KMS-11 (cell line): Measurements from ENCODE around the gene CDC23.

ENCODE experiments used
- H2AFZ ChIP-seq: fragments of 200-600 bp; sonication (generic); 2 replicates; pipeline ENCODE4 v1.6.1; 2016; ENCODE audit warnings: antibody characterized with exemption, mixed run types, low read depth
- H3K27ac ChIP-seq: fragments of 200-600 bp; sonication (generic); 2 replicates; pipeline ENCODE4 v1.6.1; 2016; ENCODE audit warnings: mild to moderate bottlenecking, mixed run types
- H3K27me3 ChIP-seq: fragments of 200-600 bp; sonication (generic); 2 replicates; pipeline ENCODE4 v1.6.1; 2017; ENCODE audit warnings: mild to moderate bottlenecking, low read depth, mixed run types, moderate library complexity; ENCODE audit not compliant: insufficient read depth
- H3K36me3 ChIP-seq: fragments of 200-600 bp; sonication (generic); 2 replicates; pipeline ENCODE4 v1.6.1; 2017; ENCODE audit warnings: mild to moderate bottlenecking, mixed run types; ENCODE audit not compliant: insufficient read depth
- H3K4me1 ChIP-seq: fragments of 200-600 bp; sonication (generic); 2 replicates; pipeline ENCODE4 v1.6.1; 2016; ENCODE audit warnings: mild to moderate bottlenecking, low read depth, mixed run types; ENCODE audit not compliant: poor library complexity, severe bottlenecking
- H3K4me2 ChIP-seq: fragments of 200-600 bp; sonication (generic); 2 replicates; pipeline ENCODE4 v1.7.0; 2016; ENCODE audit warnings: mild to moderate bottlenecking, mixed run types
- H3K4me3 ChIP-seq: fragments of 200-600 bp; sonication (generic); IDR thresholded peaks from 2 replicates; pipeline ENCODE4 v1.6.1; 2017; ENCODE audit warnings: low read depth, low read length, mixed read lengths; ENCODE audit not compliant: insufficient read depth
- H3K79me2 ChIP-seq: fragments of 200-600 bp; sonication (generic); 2 replicates; pipeline ENCODE4 v1.6.1; 2016; ENCODE audit warnings: low read depth, mixed run types; ENCODE audit not compliant: insufficient read depth
- H3K9ac ChIP-seq: fragments of 200-600 bp; sonication (generic); 2 replicates; pipeline ENCODE4 v1.6.1; 2016; ENCODE audit warnings: mild to moderate bottlenecking, mixed run types
- H4K20me1 ChIP-seq: fragments of 200-600 bp; sonication (generic); 2 replicates; pipeline ENCODE4 v1.6.1; 2016; ENCODE audit warnings: mild to moderate bottlenecking, mixed run types; ENCODE audit not compliant: insufficient read depth
- CTCF ChIP-seq: fragments of 200-600 bp; sonication (generic); conservative IDR thresholded peaks from 2 replicates; pipeline ENCODE4 v1.6.1; 2017; ENCODE audit warnings: low read depth, mild to moderate bottlenecking, antibody characterized with exemption, low read length, moderate library complexity, mixed read lengths

CDC23 gene

GRCh38 chr5:138170299-138170698 lies 42.8 kb downstream of the CDC23 start:
- TF ChIP-seq CTCF = no peak
- H3K27me3 ChIP-seq = no peaks in the 10 kb centered on the region
- no peak overlapping the region for H3K4me2 ChIP-seq

GRCh38 chr5:138169124-138169523 lies 44.0 kb downstream of the CDC23 start:
- Histone ChIP-seq H3K27ac (no peak overlapping the region), H3K79me2 (peaks cover 6% of the 10 kb centered on the region; the same call in 1 of the 2 replicates), H3K4me3 (no peak overlapping the region), H3K9ac (no peak overlapping the region), H3K36me3 (no peaks in the 10 kb centered on the region; the same call in 1 of the 2 replicates), H3K27me3 (no peaks in the 10 kb centered on the region), H3K4me2 (no peak overlapping the region), H2AFZ (no peak overlapping the region), H3K4me1 (peaks cover 7% of the 10 kb centered on the region), H4K20me1 (no peaks in the 10 kb centered on the region)
- no peak for TF ChIP-seq CTCF

More at GRCh38 chr5:138170299-138170698, 42.8 kb downstream of the CDC23 start:
- Histone ChIP-seq H4K20me1 (no peaks in the 10 kb centered on the region), H3K4me1 (peaks cover 7% of the 10 kb centered on the region), H3K79me2 (peaks cover 18% of the 10 kb centered on the region; the same call in 1 of the 2 replicates), H3K4me3 (no peak overlapping the region), H3K36me3 (no peaks in the 10 kb centered on the region; the same call in 1 of the 2 replicates), H3K9ac (no peak overlapping the region), H3K27ac (no peak overlapping the region), H2AFZ (no peak overlapping the region)

DNA sequence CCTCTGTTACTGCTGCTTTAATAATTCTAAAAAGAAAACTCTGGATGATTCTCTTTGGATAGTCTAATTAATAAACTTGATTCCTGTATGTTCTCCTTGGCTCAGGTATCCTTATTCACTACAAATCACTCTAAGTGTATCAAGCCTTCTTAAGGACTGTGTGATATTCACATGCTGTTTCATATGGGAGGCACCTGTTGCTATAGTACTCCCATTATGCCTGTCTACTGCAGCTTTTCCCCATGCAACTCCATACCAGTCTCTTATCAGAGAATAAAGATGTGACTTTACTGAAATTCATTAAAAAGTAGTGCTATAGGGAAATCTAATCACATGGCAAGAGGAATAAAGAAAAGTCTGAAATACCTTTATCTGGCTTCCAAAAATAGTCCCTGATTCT lies 49.4 kb downstream of the CDC23 start:
- H3K27me3 ChIP-seq = no peaks in the 10 kb centered on the region
- no peaks in the 10 kb centered on the region for H3K4me1 ChIP-seq
- no peaks in the 10 kb centered on the region for H4K20me1 ChIP-seq
- no peak overlapping the region for H3K27ac ChIP-seq
- no peak overlapping the region for H3K4me2 ChIP-seq
- no peak overlapping the region for H2AFZ ChIP-seq
- H3K4me3 ChIP-seq = no peak overlapping the region
- no peaks in the 10 kb centered on the region for H3K79me2 ChIP-seq
- no peak overlapping the region for H3K9ac ChIP-seq
- H3K36me3 ChIP-seq = peaks cover 10% of the 10 kb centered on the region
- no peak for TF ChIP-seq CTCF

- no peaks in the 10 kb centered on the region for H4K20me1 ChIP-seq
- no peak overlapping the region for H3K9ac ChIP-seq
- peaks cover 10% of the 10 kb centered on the region for H3K36me3 ChIP-seq
- no peak overlapping the region for H3K4me2 ChIP-seq
- H3K27me3 ChIP-seq = no peaks in the 10 kb centered on the region
- H3K4me3 ChIP-seq = no peak overlapping the region
- TF ChIP-seq CTCF = no peak
- no peaks in the 10 kb centered on the region for H3K79me2 ChIP-seq
- no peak overlapping the region for H3K27ac ChIP-seq
- H3K4me1 ChIP-seq = no peaks in the 10 kb centered on the region
- no peak overlapping the region for H2AFZ ChIP-seq
Measured at GRCh38 chr5:138160706-138161105, 52.4 kb downstream of the CDC23 start.
